OCI-LY7 (cell line): ENCODE measurements around the gene MED31. TPM values are rescaled to one million over a fixed set of nuclear protein-coding genes. Genes with fewer than 3 reads are reported as not detected.
"Not testable (repeated sequence)": the region's sequence is repeated elsewhere in the genome, so short reads cannot be mapped to it uniquely, and the experiment has no call there.

Experiments
- BruUV-seq: library from RNA; stranded (reverse); fragments of 400-500 nt; replicated peaks from 2 replicates; lab custom pipeline; 2021; lab: Mats Ljungman, UMichigan
- CTCF ChIA-PET: fragments of 300-600 bp; sonication (Branson Sonifier 250); formaldehyde crosslinking; loops from one replicate; lab custom pipeline; 2022; ENCODE audit warnings: antibody characterized with exemption; ENCODE audit not compliant: unreplicated experiment; lab: Charles Lee
- POLR2A ChIA-PET: fragments of 300-600 bp; sonication (Branson Sonifier 250); formaldehyde crosslinking; loops from one replicate; lab custom pipeline; 2022; ENCODE audit warnings: antibody characterized with exemption; lab: Charles Lee
- DNase-seq: peaks from one replicate; pipeline ENCODE4 v3.0.0-alpha.2; 2015; ENCODE audit warnings: low spot score
- H2AFZ ChIP-seq: fragments of 200-600 bp; sonication (generic), shearing (Covaris generic); 2 replicates; pipeline ENCODE4 v1.6.1; 2014; ENCODE audit warnings: mild to moderate bottlenecking, antibody characterized with exemption, low read length, moderate library complexity
- H3K27ac ChIP-seq: fragments of 200-600 bp; sonication (generic); 2 replicates; pipeline ENCODE4 v1.5.1; 2014; ENCODE audit warnings: mixed run types, low read depth, mild to moderate bottlenecking, moderate library complexity, low read length, inconsistent platforms; ENCODE audit not compliant: poor library complexity, severe bottlenecking
- H3K36me3 ChIP-seq: fragments of 200-600 bp; sonication (generic); 2 replicates; pipeline ENCODE4 v1.6.1; 2014; ENCODE audit warnings: mild to moderate bottlenecking, antibody characterized with exemption, low read length, moderate library complexity, mixed read lengths; ENCODE audit not compliant: insufficient read depth
- H3K4me1 ChIP-seq: fragments of 200-600 bp; sonication (generic); 2 replicates; pipeline ENCODE4 v1.5.1; 2014; ENCODE audit warnings: mild to moderate bottlenecking, low read length; ENCODE audit not compliant: insufficient read depth, poor library complexity, severe bottlenecking
- H3K4me2 ChIP-seq: fragments of 200-600 bp; sonication (generic); 2 replicates; pipeline ENCODE4 v1.6.1; 2014; ENCODE audit warnings: mild to moderate bottlenecking, low read length
- H3K4me3 ChIP-seq: fragments of 200-600 bp; sonication (generic); 2 replicates; pipeline ENCODE4 v1.5.1; 2014; ENCODE audit warnings: mild to moderate bottlenecking, low read depth, low read length; ENCODE audit not compliant: poor library complexity, severe bottlenecking
- H3K79me2 ChIP-seq: fragments of 200-600 bp; sonication (generic); 2 replicates; pipeline ENCODE4 v1.6.1; 2016; ENCODE audit warnings: low read depth, mild to moderate bottlenecking, low read length, moderate library complexity, mixed read lengths; ENCODE audit not compliant: insufficient read depth
- H3K9me2 ChIP-seq: fragments of 200-600 bp; sonication (generic); 2 replicates; pipeline ENCODE4 v1.6.1; 2016; ENCODE audit warnings: mild to moderate bottlenecking, low read length, mixed read lengths; ENCODE audit not compliant: insufficient read depth
- H3K9me3 ChIP-seq: fragments of 200-600 bp; sonication (generic); 2 replicates; pipeline ENCODE4 v1.6.1; 2014; ENCODE audit warnings: mild to moderate bottlenecking, mixed run types, low read length, mixed read lengths
- H4K20me1 ChIP-seq: fragments of 200-600 bp; sonication (generic); 2 replicates; pipeline ENCODE4 v1.6.1; 2014; ENCODE audit warnings: mild to moderate bottlenecking, antibody characterized with exemption, low read length, moderate library complexity, mixed read lengths; ENCODE audit not compliant: insufficient read depth
- EZH2phosphoT487 ChIP-seq: fragments of 200-600 bp; sonication (generic); IDR thresholded peaks from 2 replicates; pipeline ENCODE4 v1.6.1; 2018; ENCODE audit warnings: low read depth, borderline replicate concordance, mild to moderate bottlenecking, mixed run types, antibody characterized with exemption, low read length, moderate library complexity, mixed read lengths
- intact Hi-C: fragments of 100-400 bp; cut with micrococcal nuclease; formaldehyde crosslinking; loops from one replicate; pipeline ENCODE4 v1.10.0; 2022; ENCODE audit not compliant: unreplicated experiment
- microRNA-seq: library from miRNA; unstranded; fragments of <30 nt; microRNA quantifications from one replicate; pipeline ENCODE4 v1.2.0, GENCODE V29; 2022; ENCODE audit warnings: borderline replicate concordance
- small RNA-seq: library from RNA; depleted of rRNA; stranded (forward); fragments of <200 nt; gene quantifications from one replicate; pipeline ENCODE3, GENCODE V24; 2014
- total RNA-seq, 2 experiments: library from RNA; depleted of rRNA in 1 of 2; stranded (reverse); fragments of >200 nt in 1 of 2; shearing (Covaris generic) in 1 of 2; gene quantifications; 2 replicates each; pipeline ENCODE4 v1.2.3, GENCODE V29; 2014 to 2022
- TF ChIP-seq, protein P1 (sequence below): fragments of 200-600 bp; sonication (generic); conservative IDR thresholded peaks from 2 replicates; pipeline ENCODE4 v1.5.1; 2014; ENCODE audit warnings: mild to moderate bottlenecking, antibody characterized with exemption, low read length, moderate library complexity, mixed read lengths

MED31 gene
- total RNA-seq, 2 experiments from 2014 or later = 14.6 to 25.2 TPM

DNA sequence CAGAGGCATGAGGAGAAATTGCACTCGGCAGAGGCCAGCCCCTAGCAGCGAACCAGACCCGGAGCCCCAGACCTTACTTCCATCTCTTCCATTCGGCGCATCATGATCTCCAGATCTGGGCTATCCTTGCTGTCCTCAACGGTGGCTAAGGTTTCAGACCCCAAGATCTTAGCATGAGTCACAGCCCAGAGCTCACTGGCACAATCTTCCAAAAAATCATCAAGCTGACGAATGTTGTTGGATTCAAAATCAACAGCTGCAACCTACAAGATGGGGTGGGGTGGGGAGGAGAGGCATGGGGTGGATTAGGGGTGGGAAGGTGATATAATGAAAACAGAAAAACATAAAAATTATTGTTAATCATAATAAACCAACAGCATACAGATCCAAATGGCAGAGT lies 55.3 kb downstream of the MED31 start:
- H4K20me1 ChIP-seq = no peaks in the 10 kb centered on the region
- H3K27ac ChIP-seq = no peak overlapping the region
- no TSS peak for BruUV-seq
- H3K36me3 ChIP-seq = peaks cover 85% of the 10 kb centered on the region
- no peaks in the 10 kb centered on the region for H3K9me2 ChIP-seq
- DNase-seq = no peak
- ChIA-PET POLR2A (no interaction called here), CTCF (no interaction called here)
- H3K4me3 ChIP-seq = no peak overlapping the region
- intact Hi-C loops = no loop called here
- TF ChIP-seq, protein P1, sequence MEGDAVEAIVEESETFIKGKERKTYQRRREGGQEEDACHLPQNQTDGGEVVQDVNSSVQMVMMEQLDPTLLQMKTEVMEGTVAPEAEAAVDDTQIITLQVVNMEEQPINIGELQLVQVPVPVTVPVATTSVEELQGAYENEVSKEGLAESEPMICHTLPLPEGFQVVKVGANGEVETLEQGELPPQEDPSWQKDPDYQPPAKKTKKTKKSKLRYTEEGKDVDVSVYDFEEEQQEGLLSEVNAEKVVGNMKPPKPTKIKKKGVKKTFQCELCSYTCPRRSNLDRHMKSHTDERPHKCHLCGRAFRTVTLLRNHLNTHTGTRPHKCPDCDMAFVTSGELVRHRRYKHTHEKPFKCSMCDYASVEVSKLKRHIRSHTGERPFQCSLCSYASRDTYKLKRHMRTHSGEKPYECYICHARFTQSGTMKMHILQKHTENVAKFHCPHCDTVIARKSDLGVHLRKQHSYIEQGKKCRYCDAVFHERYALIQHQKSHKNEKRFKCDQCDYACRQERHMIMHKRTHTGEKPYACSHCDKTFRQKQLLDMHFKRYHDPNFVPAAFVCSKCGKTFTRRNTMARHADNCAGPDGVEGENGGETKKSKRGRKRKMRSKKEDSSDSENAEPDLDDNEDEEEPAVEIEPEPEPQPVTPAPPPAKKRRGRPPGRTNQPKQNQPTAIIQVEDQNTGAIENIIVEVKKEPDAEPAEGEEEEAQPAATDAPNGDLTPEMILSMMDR = no peak
- TF ChIP-seq EZH2phosphoT487 = no peak
- no peak overlapping the region for H2AFZ ChIP-seq
- H3K79me2 ChIP-seq = no peaks in the 10 kb centered on the region
- no peaks in the 10 kb centered on the region for H3K9me3 ChIP-seq
- H3K4me1 ChIP-seq = peaks cover 12% of the 10 kb centered on the region
- H3K4me2 ChIP-seq = no peak overlapping the region

DNA sequence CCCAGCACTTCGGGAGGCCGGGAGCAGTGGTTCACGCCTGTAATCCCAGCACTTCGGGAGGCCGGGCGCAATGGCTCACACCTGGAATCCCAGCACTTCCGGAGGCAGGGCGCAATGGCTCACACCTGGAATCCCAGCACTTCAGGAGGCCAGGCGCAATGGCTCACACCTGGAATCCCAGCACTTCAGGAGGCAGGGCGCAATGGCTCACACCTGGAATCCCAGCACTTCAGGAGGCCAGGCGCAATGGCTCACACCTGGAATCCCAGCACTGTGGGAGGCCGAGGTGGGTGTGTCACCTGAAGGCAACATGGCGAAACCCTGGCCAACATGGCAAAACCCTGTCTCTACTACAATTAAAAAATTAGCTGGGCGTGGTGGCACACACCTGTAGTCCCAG lies 58.0 kb downstream of the MED31 start:
- H3K4me2 ChIP-seq, H3K4me1 ChIP-seq, POLR2A ChIA-PET, H4K20me1 ChIP-seq, DNase-seq, intact Hi-C loops, H3K4me3 ChIP-seq, H3K9me2 ChIP-seq, CTCF ChIA-PET, H2AFZ ChIP-seq, BruUV-seq, H3K79me2 ChIP-seq, H3K9me3 ChIP-seq, H3K27ac ChIP-seq: not testable (repeated sequence)
- peaks cover 82% of the 10 kb centered on the region for H3K36me3 ChIP-seq

Small RNA genes within 50 kb of the gene (microRNA-seq; reads per million reads assigned to microRNA genes)
- gene MIR4520-1 (not detected), gene MIR4520-2 (not detected)

Small RNA genes within 50 kb of the gene (small RNA-seq; reads per million reads assigned to genes)
- gene MIR4520-1 = not detected
- 0.89 reads per million, percentile 41 among the genes with 10 or more reads in this experiment for gene RNA5SP435

Other genes with a start within 250 kb of the MED31 start
- gene AIPL1, start 216.5 kb downstream of the MED31 start, total RNA-seq (2014; rRNA removed; shearing (Covaris generic)) = not detected in 2 replicates
- gene AIPL1, start 216.5 kb downstream of the MED31 start, total RNA-seq (2022) = not detected in 2 replicates
- gene PIMREG, start 207.2 kb downstream of the MED31 start, total RNA-seq (2014; rRNA removed; shearing (Covaris generic)) = 34.5 and 39.4 TPM in 2 replicates
- gene PIMREG, start 207.2 kb downstream of the MED31 start, total RNA-seq (2022) = 22.7 and 31.0 TPM in 2 replicates
- 0.76 and 1.2 TPM in 2 replicates for gene PITPNM3, start 95.0 kb downstream of the MED31 start, total RNA-seq (2014; rRNA removed; shearing (Covaris generic))
- 1.2 and 1.6 TPM in 2 replicates for gene PITPNM3, start 95.0 kb downstream of the MED31 start, total RNA-seq (2022)
- gene KIAA0753, start 10.9 kb downstream of the MED31 start, total RNA-seq (2014; rRNA removed; shearing (Covaris generic)) = 18.9 and 20.8 TPM in 2 replicates
- gene KIAA0753, start 10.9 kb downstream of the MED31 start, total RNA-seq (2022) = 26.0 and 29.8 TPM in 2 replicates
- 52.8 and 63.7 TPM in 2 replicates for gene TXNDC17, start 10.5 kb downstream of the MED31 start, total RNA-seq (2014; rRNA removed; shearing (Covaris generic))
- gene TXNDC17, start 10.5 kb downstream of the MED31 start, total RNA-seq (2022) = 63.5 and 81.4 TPM in 2 replicates
- gene C17orf100, start 157 bp upstream of the MED31 start, total RNA-seq (2014; rRNA removed; shearing (Covaris generic)) = 1.3 and 2.4 TPM in 2 replicates
- gene C17orf100, start 157 bp upstream of the MED31 start, total RNA-seq (2022) = 5.2 and 5.6 TPM in 2 replicates
- not detected in 2 replicates for gene SLC13A5, start 61.8 kb upstream of the MED31 start, total RNA-seq (2014; rRNA removed; shearing (Covaris generic))
- gene SLC13A5, start 61.8 kb upstream of the MED31 start, total RNA-seq (2022) = not detected in 2 replicates
- gene XAF1, start 104.4 kb upstream of the MED31 start, total RNA-seq (2014; rRNA removed; shearing (Covaris generic)) = 0.38 and 0.77 TPM in 2 replicates
- gene XAF1, start 104.4 kb upstream of the MED31 start, total RNA-seq (2022) = 0.46 TPM in 1 of 2 replicates, not detected in the other
- not detected in 2 replicates for gene FBXO39, start 124.6 kb upstream of the MED31 start, total RNA-seq (2014; rRNA removed; shearing (Covaris generic))
- gene FBXO39, start 124.6 kb upstream of the MED31 start, total RNA-seq (2022) = not detected in 2 replicates
- gene TEKT1, start 180.1 kb upstream of the MED31 start, total RNA-seq (2014; rRNA removed; shearing (Covaris generic)) = not detected in 2 replicates
- not detected in 2 replicates for gene TEKT1, start 180.1 kb upstream of the MED31 start, total RNA-seq (2022)